Measurements from ENCODE around the gene LAMC1.
"Not testable (repeated sequence)": the region's sequence is repeated elsewhere in the genome, so short reads cannot be mapped to it uniquely, and the experiment has no call there.

The LAMC1 gene

GRCh38 chr1:183110326-183110880, 87.2 kb downstream of the LAMC1 start:
- no peak for DNase-seq

- no peak for DNase-seq
Observed at GRCh38 chr1:183114441-183114840, 91.2 kb downstream of the LAMC1 start.

- no peak for DNase-seq
Observed at GRCh38 chr1:183116416-183116815, 93.2 kb downstream of the LAMC1 start.

- DNase-seq = no peak
Observed at GRCh38 chr1:183121609-183122008, 98.4 kb downstream of the LAMC1 start.

- no peak for DNase-seq
Observed at GRCh38 chr1:183124259-183124658, 101.0 kb downstream of the LAMC1 start.

- no peak for DNase-seq
Observed at GRCh38 chr1:183125279-183125999, 102.2 kb downstream of the LAMC1 start.

- DNase-seq = no peak
Observed at GRCh38 chr1:183126000-183126366, 102.8 kb downstream of the LAMC1 start.

GRCh38 chr1:183126528-183126927, 103.3 kb downstream of the LAMC1 start:
- DNase-seq = no peak

- DNase-seq = no peak
Observed at GRCh38 chr1:183129921-183130690, 106.9 kb downstream of the LAMC1 start.

- no peak for DNase-seq
Observed at GRCh38 chr1:183131166-183131565, 107.9 kb downstream of the LAMC1 start.

- DNase-seq = no peak
Observed at GRCh38 chr1:183135336-183135735, 112.1 kb downstream of the LAMC1 start.

- no peak for DNase-seq
Observed at GRCh38 chr1:183137782-183138181, 114.6 kb downstream of the LAMC1 start.

- DNase-seq = no peak
Observed at GRCh38 chr1:183138301-183138700, 115.1 kb downstream of the LAMC1 start.

- DNase-seq = no peak
Observed at GRCh38 chr1:183139281-183139942, 116.2 kb downstream of the LAMC1 start.

- no peak for DNase-seq
Observed at GRCh38 chr1:183140633-183141032, 117.4 kb downstream of the LAMC1 start.

GRCh38 chr1:183142171-183142570, 119.0 kb downstream of the LAMC1 start:
- DNase-seq = no peak

- no peak for DNase-seq
Observed at GRCh38 chr1:183143576-183144315, 120.5 kb downstream of the LAMC1 start.

- no peak for DNase-seq
Observed at GRCh38 chr1:183144752-183145151, 121.5 kb downstream of the LAMC1 start.

- DNase-seq = no peak
Observed at GRCh38 chr1:183147735-183148134, 124.5 kb downstream of the LAMC1 start.

- peak; percentile 23 for DNase-seq
Observed at GRCh38 chr1:183148599-183148998, 125.4 kb downstream of the LAMC1 start.

GRCh38 chr1:183149273-183149672, 126.1 kb downstream of the LAMC1 start:
- no peak for DNase-seq

- not testable (repeated sequence) for DNase-seq
Observed at GRCh38 chr1:183150032-183150431, 126.8 kb downstream of the LAMC1 start.

- no peak for DNase-seq
Observed at GRCh38 chr1:183150445-183150844, 127.2 kb downstream of the LAMC1 start.

Measured in OCI-M1 (cell line).